HEK293T (cell line): ENCODE measurements around the gene TAC3.
"Not testable (repeated sequence)": the region's sequence is repeated elsewhere in the genome, so short reads cannot be mapped to it uniquely, and the experiment has no call there.

ENCODE experiments used
- CTCF ChIA-PET: fragments of 350-600 bp; formaldehyde crosslinking; extraction: SDS; loops from one replicate; lab custom pipeline; 2021; ENCODE audit warnings: antibody characterized with exemption, inconsistent platforms; lab: Yijun Ruan, JAX
- POLR2A ChIA-PET: fragments of 350-600 bp; formaldehyde crosslinking; extraction: SDS; loops from one replicate; lab custom pipeline; 2020; ENCODE audit warnings: antibody characterized with exemption, inconsistent platforms; lab: Yijun Ruan, JAX
- DNase-seq: peaks from one replicate; pipeline ENCODE4 v3.0.0; 2012; ENCODE audit warnings: mixed read lengths; ENCODE audit errors: extremely low spot score
- ARNT ChIP-seq: fragments of 450-650 bp; IDR thresholded peaks from 2 replicates; pipeline ENCODE4 v1.6.1; 2017; ENCODE audit warnings: mild to moderate bottlenecking
- BHLHE40 ChIP-seq: fragments of 450-650 bp; IDR thresholded peaks from 2 replicates; pipeline ENCODE4 v1.6.1; 2016; ENCODE audit warnings: mild to moderate bottlenecking, moderate library complexity, borderline replicate concordance
- CTBP1 ChIP-seq: fragments of 450-650 bp; IDR thresholded peaks from 2 replicates; pipeline ENCODE4 v1.6.1; 2016; ENCODE audit warnings: borderline replicate concordance
- ELF4 ChIP-seq: fragments of 450-650 bp; IDR thresholded peaks from 2 replicates; pipeline ENCODE4 v1.6.1; 2017; ENCODE audit warnings: antibody characterized with exemption
- FOXA1 ChIP-seq: fragments of 450-650 bp; IDR thresholded peaks from 2 replicates; pipeline ENCODE4 v1.6.1; 2016; ENCODE audit warnings: mild to moderate bottlenecking
- FOXK2 ChIP-seq: fragments of 450-650 bp; IDR thresholded peaks from 2 replicates; pipeline ENCODE4 v1.6.1; 2016; ENCODE audit warnings: mild to moderate bottlenecking
- FOXM1 ChIP-seq: fragments of 450-650 bp; IDR thresholded peaks from 2 replicates; pipeline ENCODE4 v1.6.1; 2017; ENCODE audit warnings: mild to moderate bottlenecking, borderline replicate concordance
- HDGF ChIP-seq: fragments of 450-650 bp; IDR thresholded peaks from 2 replicates; pipeline ENCODE4 v1.6.1; 2017; ENCODE audit warnings: antibody characterized with exemption, borderline replicate concordance
- L3MBTL2 ChIP-seq: fragments of 450-650 bp; conservative IDR thresholded peaks from 2 replicates; pipeline ENCODE4 v1.6.1; 2016; ENCODE audit warnings: mild to moderate bottlenecking
- LEF1 ChIP-seq: fragments of 450-650 bp; IDR thresholded peaks from 2 replicates; pipeline ENCODE4 v1.6.1; 2017; ENCODE audit warnings: mild to moderate bottlenecking, borderline replicate concordance
- NFRKB ChIP-seq: fragments of 450-650 bp; IDR thresholded peaks from 2 replicates; pipeline ENCODE4 v1.6.1; 2016; ENCODE audit warnings: mild to moderate bottlenecking, moderate library complexity
- PKNOX1 ChIP-seq: fragments of 450-650 bp; IDR thresholded peaks from 2 replicates; pipeline ENCODE4 v1.6.1; 2016
- SP1 ChIP-seq: fragments of 450-650 bp; IDR thresholded peaks from 2 replicates; pipeline ENCODE4 v1.6.1; 2017
- SUZ12 ChIP-seq: fragments of 450-650 bp; IDR thresholded peaks from 2 replicates; pipeline ENCODE4 v1.6.1; 2016; ENCODE audit warnings: mild to moderate bottlenecking
- TARDBP ChIP-seq: fragments of 450-650 bp; IDR thresholded peaks from 2 replicates; pipeline ENCODE4 v1.6.1; 2016
- ZNF384 ChIP-seq: fragments of 450-650 bp; IDR thresholded peaks from 2 replicates; pipeline ENCODE4 v1.6.1; 2016

The TAC3 gene

GRCh38 chr12:57029457-57029856, 13.1 kb upstream of the TAC3 start:
- CTCF ChIA-PET = no interaction called here
- no peak for TF ChIP-seq CTBP1
- TF ChIP-seq FOXK2 = no peak
- TF ChIP-seq FOXM1 = no peak
- no peak for TF ChIP-seq ELF4
- TF ChIP-seq FOXA1 = no peak
- TF ChIP-seq NFRKB = no peak
- TF ChIP-seq HDGF = no peak
- no peak for TF ChIP-seq LEF1
- no peak for TF ChIP-seq SUZ12
- DNase-seq = no peak
- POLR2A ChIA-PET = no interaction called here

- no peak for DNase-seq
- ChIA-PET CTCF (interaction anchor here (0.9 to 1.3 kb wide), 2 partner anchors 19 to 66 kb away, joined by 4 to 5 read pairs; no protein-coding TSS in a partner anchor), POLR2A (interaction anchor here (1.1 to 1.3 kb wide), 2 partner anchors 13 to 84 kb away, joined by 3 to 5 read pairs; no protein-coding TSS in a partner anchor)
- TF ChIP-seq NFRKB = no peak
- no peak for TF ChIP-seq ZNF384
- no peak for TF ChIP-seq SUZ12
- TF ChIP-seq CTBP1 = no peak
- no peak for TF ChIP-seq FOXA1
- TF ChIP-seq HDGF = no peak
- no peak for TF ChIP-seq L3MBTL2
- no peak for TF ChIP-seq ARNT
- no peak for TF ChIP-seq LEF1
- TF ChIP-seq BHLHE40 = no peak
- TF ChIP-seq FOXK2 = no peak
- TF ChIP-seq ELF4 = no peak
- TF ChIP-seq FOXM1 = no peak
- TF ChIP-seq PKNOX1 = no peak
- TF ChIP-seq TARDBP = no peak
Measured at GRCh38 chr12:57027805-57028153, 11.4 kb upstream of the TAC3 start.

- ChIA-PET POLR2A (interaction anchor here (1.3 kb wide), 1 partner anchor 85 kb away, joined by 5 read pairs; no protein-coding TSS in a partner anchor), CTCF (interaction anchor here (0.9 to 1.3 kb wide), 2 partner anchors 18 to 66 kb away, joined by 4 to 5 read pairs; no protein-coding TSS in a partner anchor)
- TF ChIP-seq SUZ12 = no peak
- no peak for TF ChIP-seq LEF1
- no peak for TF ChIP-seq PKNOX1
- TF ChIP-seq CTBP1 = no peak
- no peak for DNase-seq
Measured at GRCh38 chr12:57027011-57027804, 10.9 kb upstream of the TAC3 start.

GRCh38 chr12:57025196-57025595, 8.9 kb upstream of the TAC3 start:
- ChIA-PET CTCF (no interaction called here), POLR2A (no interaction called here)
- no peak for TF ChIP-seq BHLHE40
- no peak for TF ChIP-seq FOXA1
- TF ChIP-seq SUZ12 = no peak
- TF ChIP-seq FOXM1 = no peak
- no peak for TF ChIP-seq NFRKB
- no peak for TF ChIP-seq ELF4
- TF ChIP-seq PKNOX1 = no peak
- no peak for TF ChIP-seq CTBP1
- TF ChIP-seq SP1 = no peak
- TF ChIP-seq LEF1 = no peak
- TF ChIP-seq HDGF = no peak
- no peak for TF ChIP-seq TARDBP
- no peak for TF ChIP-seq FOXK2
- TF ChIP-seq ZNF384 = no peak
- no peak for TF ChIP-seq L3MBTL2
- TF ChIP-seq ARNT = no peak
- DNase-seq = no peak

- POLR2A ChIA-PET, CTCF ChIA-PET, DNase-seq: not testable (repeated sequence)
Measured at GRCh38 chr12:57022324-57022723, 6.0 kb upstream of the TAC3 start.

- no peak for DNase-seq
- no peak for TF ChIP-seq SP1
- no peak for TF ChIP-seq FOXA1
- no peak for TF ChIP-seq FOXM1
- no peak for TF ChIP-seq TARDBP
- TF ChIP-seq ZNF384 = no peak
- TF ChIP-seq NFRKB = no peak
- no peak for TF ChIP-seq CTBP1
- TF ChIP-seq ARNT = no peak
- TF ChIP-seq PKNOX1 = no peak
- no peak for TF ChIP-seq FOXK2
- no peak for TF ChIP-seq LEF1
- TF ChIP-seq L3MBTL2 = no peak
- no peak for TF ChIP-seq ELF4
- ChIA-PET POLR2A (no interaction called here), CTCF (interaction anchor here (1.2 to 1.9 kb wide), 3 partner anchors 9 to 156 kb away, joined by 3 to 5 read pairs (median 4); no protein-coding TSS in a partner anchor)
Measured at GRCh38 chr12:57019983-57020719, 3.8 kb upstream of the TAC3 start.
